Keratinocyte (primary cell): ENCODE results near the gene RPL18A.

Experiments
- CTCF ChIP-seq, 3 experiments: IDR thresholded peaks in 1 of 3; conservative IDR thresholded peaks in 1 of 3; optimal IDR thresholded peaks in 1 of 3; 2 replicates in 2 of 3; 3 replicates in 1 of 3; pipeline versions ENCODE3 to v1.5.1; 2011; ENCODE audit warnings: low read length in 3 of 3, mild to moderate bottlenecking in 3 of 3, moderate library complexity in 2 of 3, control low read depth in 1 of 3, inconsistent platforms in 1 of 3; ENCODE audit not compliant: insufficient read depth in 2 of 3; ENCODE audit errors: extremely low read depth in 1 of 3
- EZH2 ChIP-seq: IDR thresholded peaks from one replicate; pipeline ENCODE4 v1.6.1; 2012; ENCODE audit warnings: inconsistent platforms, mild to moderate bottlenecking, low read length, moderate library complexity

DNA sequence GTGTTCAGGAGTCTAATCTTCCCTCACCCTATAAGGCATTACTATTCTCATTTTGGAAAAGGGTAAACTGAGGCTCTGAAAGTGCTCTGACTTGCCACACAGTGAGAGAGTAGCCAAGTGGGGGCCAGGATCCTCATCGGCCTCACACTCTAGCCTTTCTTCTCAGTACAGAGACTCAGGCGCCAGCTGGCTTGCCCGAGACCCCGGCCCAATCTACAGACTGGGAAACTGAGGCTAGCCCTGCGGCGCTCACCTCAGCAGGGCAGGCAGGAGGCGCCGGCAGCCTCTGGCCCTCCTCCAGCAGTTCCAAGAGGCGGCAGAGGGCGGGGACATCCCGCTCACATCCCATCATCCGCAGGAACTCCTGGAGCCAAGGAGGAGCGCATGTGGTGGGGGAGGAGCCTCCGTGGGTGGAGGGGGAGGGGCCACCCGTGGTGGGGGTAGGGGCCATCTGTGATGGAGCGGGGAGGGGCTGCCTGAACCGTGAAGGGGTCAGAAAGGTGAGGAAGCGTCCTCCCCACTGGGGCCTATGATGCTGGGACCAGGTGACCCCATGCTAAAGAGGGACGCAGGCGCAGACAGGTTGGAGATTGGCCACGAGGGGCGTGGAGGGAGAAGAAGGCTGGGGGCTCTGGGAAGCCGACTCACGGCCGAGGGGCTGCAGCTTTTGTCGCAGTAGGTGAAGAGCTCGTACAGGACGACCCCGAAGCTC is 29.7 kb upstream of the RPL18A start:
- TF ChIP-seq CTCF (optimal IDR thresholded peaks at IDR 0.05 in 1 of 3, IDR thresholded peaks at IDR 0.05 in 1 of 3, conservative IDR thresholded peaks at IDR 0.05 in 1 of 3; ENCODE audit: extremely low read depth in 1 of 3, insufficient read depth in 2 of 3, low read length in 3 of 3): peak in 2 of 3 experiments; percentile 4 to 26
- no peak for TF ChIP-seq EZH2
